SH-SY5Y (cell line): ENCODE results near the gene RNFT2.

Experiments
- GATA2 ChIP-seq: IDR thresholded peaks from 2 replicates; pipeline ENCODE4 v1.6.1; 2011; ENCODE audit warnings: mild to moderate bottlenecking, low read depth, low read length
- GATA3 ChIP-seq: IDR thresholded peaks from 2 replicates; pipeline ENCODE4 v1.6.1; 2011; ENCODE audit warnings: low read depth, mild to moderate bottlenecking, low read length, moderate library complexity

DNA sequence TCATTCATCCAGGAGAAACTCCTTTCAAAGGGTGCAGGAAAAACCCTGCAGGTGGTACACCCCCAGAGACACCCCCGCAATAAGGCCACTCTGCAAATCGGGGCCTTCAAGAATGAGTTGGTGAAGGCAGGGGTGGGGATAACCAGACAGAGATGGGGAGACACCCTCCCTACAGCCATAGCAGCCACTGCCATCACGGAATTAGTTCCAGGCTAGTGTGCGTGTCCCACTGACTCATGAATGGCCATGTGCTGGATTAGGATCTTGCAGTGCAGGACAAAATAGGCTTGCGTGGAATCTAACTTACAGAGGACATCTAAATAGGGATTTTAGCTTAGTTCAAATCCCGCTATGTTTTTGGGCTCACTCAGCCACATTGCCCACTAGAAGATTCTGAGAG is 38.0 kb upstream of the RNFT2 start:
- TF ChIP-seq GATA3, result no peak
- TF ChIP-seq GATA2, result no peak
